Left ventricle myocardium inferior (tissue), 1 donor: ENCODE measurements around the gene ZCCHC18. TPM values are rescaled to one million over a fixed set of nuclear protein-coding genes. Genes with fewer than 3 reads are reported as not detected.
"Not testable (repeated sequence)": the region's sequence is repeated elsewhere in the genome, so short reads cannot be mapped to it uniquely, and the experiment has no call there.

Source experiments
- DNase-seq: peaks from one replicate; pipeline ENCODE4 v3.0.0-alpha.2; 2020
- H3K27ac ChIP-seq: fragments of 200-600 bp; replicated peaks from 2 replicates; pipeline ENCODE4 v1.8.0; 2021
- H3K27me3 ChIP-seq: fragments of 200-600 bp; 2 replicates; pipeline ENCODE4 v1.8.0; 2021; ENCODE audit warnings: low read depth
- H3K36me3 ChIP-seq: fragments of 200-600 bp; 2 replicates; pipeline ENCODE4 v1.8.0; 2021
- H3K4me1 ChIP-seq: fragments of 200-600 bp; 2 replicates; pipeline ENCODE4 v1.8.0; 2021
- H3K4me3 ChIP-seq: fragments of 200-600 bp; 2 replicates; pipeline ENCODE4 v1.8.0; 2021; ENCODE audit warnings: mild to moderate bottlenecking, moderate library complexity
- H3K9me3 ChIP-seq: fragments of 200-600 bp; replicated peaks from 2 replicates; pipeline ENCODE4 v1.8.0; 2021
- CTCF ChIP-seq: fragments of 200-600 bp; IDR thresholded peaks from 2 replicates; pipeline ENCODE4 v1.8.0; 2021; ENCODE audit warnings: antibody characterized with exemption, mild to moderate bottlenecking, borderline replicate concordance
- intact Hi-C: fragments of 100-400 bp; cut with micrococcal nuclease; formaldehyde crosslinking; loops from one replicate; pipeline ENCODE4 v1.11.0; 2022
- total RNA-seq: library from RNA; stranded (reverse); fragmentation: NEBNext Ultra II Directional; extraction: Animal tissue kit (Norgen Biotek cat#: 25700); gene quantifications from one replicate; pipeline ENCODE4 v1.2.1, GENCODE V29; 2021
- donor health status: DM: no; HTN: yes; CAD: no; lungs with severe emphysema.

ZCCHC18 gene
- total RNA-seq, 1 donor from 2014 or later, result 0.99 TPM

GRCh38 chrX:104105330-104106262 lies 6.7 kb upstream of the ZCCHC18 start:
- H3K4me3 ChIP-seq, result no peak overlapping the region
- TF ChIP-seq CTCF, result no peak
- peak overlapping the region; percentile 55 for H3K27ac ChIP-seq
- intact Hi-C loops, result no loop called here
- H3K9me3 ChIP-seq, result no peaks in the 10 kb centered on the region
- no peak for DNase-seq
- H3K4me1 ChIP-seq, result peaks cover 4% of the 10 kb centered on the region
- H3K36me3 ChIP-seq, result no peaks in the 10 kb centered on the region
- H3K27me3 ChIP-seq, result no peaks in the 10 kb centered on the region

DNA sequence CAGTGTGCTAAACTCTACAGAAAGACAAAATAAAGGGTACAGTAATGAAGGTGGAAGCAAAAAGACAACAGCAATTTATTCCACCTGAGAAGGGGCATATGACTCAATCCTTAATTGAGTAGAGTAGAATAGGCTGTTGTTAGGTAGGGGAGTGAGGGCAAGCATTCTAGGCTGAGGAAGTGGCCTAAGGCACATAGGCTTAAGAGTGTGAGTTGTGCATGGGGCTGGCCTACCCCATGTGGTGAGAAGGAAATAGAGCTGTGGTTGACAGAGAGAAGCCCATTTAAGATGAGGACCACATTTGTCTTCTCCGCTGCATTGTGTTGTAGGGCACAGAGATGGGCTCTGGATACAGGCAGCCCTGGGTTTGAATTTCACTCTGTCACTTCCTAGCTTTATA lies 3.4 kb upstream of the ZCCHC18 start:
- Histone ChIP-seq H3K9me3 (no peaks in the 10 kb centered on the region), H3K4me1 (peaks cover 10% of the 10 kb centered on the region), H3K27ac (no peak overlapping the region), H3K4me3 (no peak overlapping the region), H3K36me3 (no peaks in the 10 kb centered on the region), H3K27me3 (no peaks in the 10 kb centered on the region)
- no peak for DNase-seq
- intact Hi-C loops, result no loop called here
- TF ChIP-seq CTCF, result no peak

GRCh38 chrX:104110491-104111240 lies 1.7 kb upstream of the ZCCHC18 start:
- peaks cover 10% of the 10 kb centered on the region for H3K4me1 ChIP-seq
- DNase-seq, intact Hi-C loops: not testable (repeated sequence)

DNA sequence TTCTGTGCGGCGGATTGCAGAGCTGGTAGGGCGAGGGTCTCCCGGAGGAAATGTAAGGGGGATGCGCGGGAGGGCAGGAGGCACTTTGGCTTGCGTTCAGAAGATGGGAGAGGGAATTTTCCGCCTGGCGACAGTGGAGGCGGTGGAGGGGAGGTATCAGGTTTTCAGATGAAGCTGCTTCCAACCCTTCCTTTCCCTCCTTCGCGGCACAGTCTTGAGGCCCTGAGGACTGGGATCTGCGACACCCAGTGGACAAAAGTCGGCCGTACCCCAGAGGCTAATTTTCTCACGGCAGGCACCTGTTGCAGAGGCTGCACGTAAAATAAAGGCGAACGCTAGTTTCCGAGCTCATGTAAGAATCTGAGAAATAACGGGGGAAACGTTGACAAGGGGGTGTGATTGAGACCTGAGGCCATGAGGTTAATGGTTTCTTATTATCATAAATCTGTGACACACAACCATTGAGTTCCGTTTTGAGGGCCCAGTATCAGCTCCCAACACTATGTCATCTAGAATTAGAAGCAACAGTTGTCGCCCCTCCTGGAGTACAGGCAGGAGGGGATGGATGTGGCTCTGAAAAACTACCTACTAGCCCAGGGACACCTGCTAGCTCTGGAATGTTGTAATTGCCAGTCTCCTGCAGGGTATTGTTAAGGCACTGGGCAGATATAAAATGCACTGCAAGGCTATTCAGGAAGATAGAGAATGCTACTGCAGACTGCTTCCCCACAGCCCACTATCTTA lies 1.1 kb downstream of the ZCCHC18 start:
- no peaks in the 10 kb centered on the region for H3K9me3 ChIP-seq
- no peaks in the 10 kb centered on the region for H3K27me3 ChIP-seq
- H3K4me1 ChIP-seq, result peaks cover 7% of the 10 kb centered on the region
- H3K4me3 ChIP-seq, result peak overlapping the region; percentile 73
- no peak for DNase-seq
- H3K36me3 ChIP-seq, result no peaks in the 10 kb centered on the region
- peak; percentile 62 for TF ChIP-seq CTCF
- H3K27ac ChIP-seq, result no peak overlapping the region
- intact Hi-C loops, result no loop called here

More at GRCh38 chrX:104110491-104111240, 1.7 kb upstream of the ZCCHC18 start:
- H3K27ac ChIP-seq, H3K36me3 ChIP-seq, H3K9me3 ChIP-seq, H3K27me3 ChIP-seq, H3K4me3 ChIP-seq: not testable (repeated sequence)

DNA sequence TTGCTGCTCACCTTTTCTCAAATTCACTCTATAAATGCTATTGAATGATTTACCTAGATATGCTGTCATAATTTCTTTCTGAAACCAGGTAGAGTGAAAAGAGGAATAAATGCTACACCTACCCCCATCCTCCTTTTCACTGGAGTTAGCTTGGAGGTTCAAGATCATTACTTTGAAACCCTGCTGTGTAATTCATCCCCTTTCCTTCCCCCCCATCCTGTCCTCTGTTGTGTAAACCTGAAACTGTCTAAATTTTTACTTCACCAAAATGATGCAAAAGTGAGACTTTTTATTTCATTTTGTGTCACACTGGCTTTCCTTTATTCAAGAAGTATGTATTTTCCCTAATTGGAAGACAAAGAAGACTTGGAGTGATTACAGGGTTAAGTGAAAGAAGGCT lies 5.4 kb downstream of the ZCCHC18 start:
- intact Hi-C loops, result no loop called here
- Histone ChIP-seq H3K4me1 (peaks cover 7% of the 10 kb centered on the region), H3K27ac (no peak overlapping the region), H3K9me3 (no peaks in the 10 kb centered on the region), H3K4me3 (no peak overlapping the region), H3K27me3 (no peaks in the 10 kb centered on the region), H3K36me3 (no peaks in the 10 kb centered on the region)
- no peak for TF ChIP-seq CTCF
- no peak for DNase-seq
